Colonic mucosa (tissue), 4 donors: Measurements from ENCODE around the gene SDHAF2. TPM values are rescaled to one million over a fixed set of nuclear protein-coding genes. Genes with fewer than 3 reads are reported as not detected.
A peak's percentile ranks its signal among the peaks of the same experiment; 100 is the strongest.

ENCODE experiments used
- DNase-seq: peaks from one replicate; pipeline ENCODE4 v3.0.0-alpha.2; 2020
- H3K27ac ChIP-seq: fragments of 200-600 bp; one replicate; pipeline ENCODE4 v1.8.0; 2021
- H3K27me3 ChIP-seq: fragments of 200-600 bp; one replicate; pipeline ENCODE4 v1.8.0; 2021
- H3K36me3 ChIP-seq: fragments of 200-600 bp; one replicate; pipeline ENCODE4 v1.8.0; 2021
- H3K4me1 ChIP-seq: fragments of 200-600 bp; one replicate; pipeline ENCODE4 v1.8.0; 2021; ENCODE audit warnings: mild to moderate bottlenecking
- H3K4me3 ChIP-seq: fragments of 200-600 bp; one replicate; pipeline ENCODE4 v1.8.0; 2021
- H3K9ac ChIP-seq, 2 donors: one replicate each; pipeline ENCODE4 v1.7.0; 2013; ENCODE audit warnings: control low read depth in 2 of 2, low read depth in 2 of 2, low read length in 2 of 2
- H3K9me3 ChIP-seq: fragments of 200-600 bp; one replicate; pipeline ENCODE4 v1.8.0; 2021
- CTCF ChIP-seq: fragments of 200-600 bp; IDR thresholded peaks from one replicate; pipeline ENCODE4 v1.8.0; 2022; ENCODE audit warnings: antibody characterized with exemption, mild to moderate bottlenecking
- intact Hi-C: fragments of 100-400 bp; cut with DNase I; formaldehyde crosslinking; loops from one replicate; pipeline ENCODE4 v1.14.1; 2022
- total RNA-seq, 2 donors: library from RNA; stranded (reverse); fragmentation: NEBNext Ultra II Directional in 1 of 2; extraction: Animal tissue kit (Norgen Biotek cat#: 25700) in 1 of 2; gene quantifications; one replicate each; pipeline ENCODE4 v1.2.1, GENCODE V29; 2021
- donor health status: healthy.
- donor health status: DM: no; HTN: no; CAD: no.
- donor health status: DM: no; HTN: no; CAD: no.

The SDHAF2 gene
- total RNA-seq, 2 donors from 2014 or later = 38.3 to 38.5 TPM

GRCh38 chr11:61392981-61393595 is 36.8 kb upstream of the SDHAF2 start:
- Histone ChIP-seq H3K36me3 (no peaks in the 10 kb centered on the region), H3K27ac (peak overlapping the region; percentile 70), H3K4me1 (peaks cover 4% of the 10 kb centered on the region), H3K9me3 (no peaks in the 10 kb centered on the region), H3K4me3 (peak overlapping the region; percentile 69), H3K27me3 (no peaks in the 10 kb centered on the region), H3K9ac (peak overlapping the region; percentile 90 to 92)
- peak; percentile 34 for DNase-seq
- intact Hi-C loops = no loop called here
- TF ChIP-seq CTCF = no peak

- Histone ChIP-seq H3K27ac (no peak overlapping the region), H3K36me3 (peaks cover 7% of the 10 kb centered on the region), H3K9me3 (no peaks in the 10 kb centered on the region), H3K27me3 (no peaks in the 10 kb centered on the region), H3K9ac (no peak overlapping the region), H3K4me3 (no peak overlapping the region), H3K4me1 (no peaks in the 10 kb centered on the region)
- intact Hi-C loops = no loop called here
- no peak for DNase-seq
- no peak for TF ChIP-seq CTCF
These were observed 28.8 kb upstream of the SDHAF2 start for GRCh38 chr11:61401173-61401572.

- intact Hi-C loops = no loop called here
- H3K27me3 ChIP-seq = no peaks in the 10 kb centered on the region
- H3K27ac ChIP-seq = no peak overlapping the region
- no peak for DNase-seq
- H3K4me3 ChIP-seq = no peak overlapping the region
- H3K4me1 ChIP-seq = no peaks in the 10 kb centered on the region
- no peak for TF ChIP-seq CTCF
- H3K36me3 ChIP-seq = peaks cover 8% of the 10 kb centered on the region
- no peaks in the 10 kb centered on the region for H3K9me3 ChIP-seq
- H3K9ac ChIP-seq = no peak overlapping the region
These were observed 28.4 kb upstream of the SDHAF2 start for GRCh38 chr11:61401573-61401972.

GRCh38 chr11:61403658-61404057 is 26.3 kb upstream of the SDHAF2 start:
- H3K36me3 ChIP-seq = peaks cover 8% of the 10 kb centered on the region
- no peak overlapping the region for H3K9ac ChIP-seq
- no peak overlapping the region for H3K4me3 ChIP-seq
- no peaks in the 10 kb centered on the region for H3K4me1 ChIP-seq
- no peak for TF ChIP-seq CTCF
- no peak for DNase-seq
- intact Hi-C loops = no loop called here
- H3K9me3 ChIP-seq = no peaks in the 10 kb centered on the region
- H3K27me3 ChIP-seq = no peaks in the 10 kb centered on the region
- H3K27ac ChIP-seq = no peak overlapping the region

GRCh38 chr11:61404103-61404502 is 25.8 kb upstream of the SDHAF2 start:
- DNase-seq = no peak
- H3K27ac ChIP-seq = no peak overlapping the region

More at GRCh38 chr11:61404103-61404502, 25.8 kb upstream of the SDHAF2 start:
- H3K9ac ChIP-seq = no peak overlapping the region
- intact Hi-C loops = no loop called here
- H3K4me3 ChIP-seq = no peak overlapping the region
- TF ChIP-seq CTCF = no peak
- no peaks in the 10 kb centered on the region for H3K4me1 ChIP-seq
- H3K27me3 ChIP-seq = no peaks in the 10 kb centered on the region
- peaks cover 8% of the 10 kb centered on the region for H3K36me3 ChIP-seq
- H3K9me3 ChIP-seq = no peaks in the 10 kb centered on the region
